GM12872 (cell line): ENCODE results near the gene GALNT1.

Experiments
- TF ChIP-seq, protein P1 (sequence below): IDR thresholded peaks from 3 replicates; pipeline ENCODE4 v1.5.1; 2011; ENCODE audit warnings: low read depth, mild to moderate bottlenecking, low read length, moderate library complexity; ENCODE audit not compliant: insufficient read depth

The GALNT1 gene

DNA sequence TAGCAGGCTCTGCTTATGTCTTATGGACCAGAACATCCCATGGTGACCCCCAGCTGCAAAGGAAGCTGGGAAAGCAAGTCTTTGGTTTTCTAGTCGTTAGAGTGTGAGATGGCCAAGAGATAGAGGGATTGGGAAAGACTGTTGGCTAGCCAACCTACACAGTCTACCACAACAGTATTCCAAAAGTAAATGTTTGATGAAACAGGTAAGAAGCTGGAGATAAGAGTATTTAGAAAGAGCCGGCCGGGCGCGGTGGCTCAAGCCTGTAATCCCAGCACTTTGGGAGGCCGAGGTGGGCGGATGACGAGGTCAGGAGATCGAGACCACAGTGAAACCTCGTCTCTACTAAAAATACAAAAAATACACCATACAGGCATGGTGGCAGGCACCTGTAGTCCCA lies 124.4 kb downstream of the GALNT1 start:
- TF ChIP-seq, protein P1, sequence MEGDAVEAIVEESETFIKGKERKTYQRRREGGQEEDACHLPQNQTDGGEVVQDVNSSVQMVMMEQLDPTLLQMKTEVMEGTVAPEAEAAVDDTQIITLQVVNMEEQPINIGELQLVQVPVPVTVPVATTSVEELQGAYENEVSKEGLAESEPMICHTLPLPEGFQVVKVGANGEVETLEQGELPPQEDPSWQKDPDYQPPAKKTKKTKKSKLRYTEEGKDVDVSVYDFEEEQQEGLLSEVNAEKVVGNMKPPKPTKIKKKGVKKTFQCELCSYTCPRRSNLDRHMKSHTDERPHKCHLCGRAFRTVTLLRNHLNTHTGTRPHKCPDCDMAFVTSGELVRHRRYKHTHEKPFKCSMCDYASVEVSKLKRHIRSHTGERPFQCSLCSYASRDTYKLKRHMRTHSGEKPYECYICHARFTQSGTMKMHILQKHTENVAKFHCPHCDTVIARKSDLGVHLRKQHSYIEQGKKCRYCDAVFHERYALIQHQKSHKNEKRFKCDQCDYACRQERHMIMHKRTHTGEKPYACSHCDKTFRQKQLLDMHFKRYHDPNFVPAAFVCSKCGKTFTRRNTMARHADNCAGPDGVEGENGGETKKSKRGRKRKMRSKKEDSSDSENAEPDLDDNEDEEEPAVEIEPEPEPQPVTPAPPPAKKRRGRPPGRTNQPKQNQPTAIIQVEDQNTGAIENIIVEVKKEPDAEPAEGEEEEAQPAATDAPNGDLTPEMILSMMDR, result no peak

DNA sequence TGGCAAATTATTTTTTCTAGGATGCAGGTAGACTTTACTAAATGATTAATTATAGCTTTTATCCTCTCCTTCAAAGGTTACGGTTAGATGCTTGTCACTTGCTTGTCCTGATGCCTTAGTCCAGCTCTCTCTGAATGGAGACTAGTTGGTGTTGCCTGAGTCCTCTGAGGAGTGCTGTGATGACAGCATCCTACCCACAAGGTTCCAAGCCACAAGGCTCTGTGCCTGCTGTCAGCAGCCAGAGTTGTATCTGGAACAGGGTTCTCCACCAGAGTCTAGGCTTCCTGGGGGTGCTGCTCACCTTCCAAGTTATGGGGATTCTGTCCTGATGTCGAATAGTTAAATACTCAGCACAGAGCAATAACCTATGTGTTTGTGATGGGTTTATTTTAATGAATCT lies 125.7 kb downstream of the GALNT1 start:
- TF ChIP-seq, protein P1, result no peak

DNA sequence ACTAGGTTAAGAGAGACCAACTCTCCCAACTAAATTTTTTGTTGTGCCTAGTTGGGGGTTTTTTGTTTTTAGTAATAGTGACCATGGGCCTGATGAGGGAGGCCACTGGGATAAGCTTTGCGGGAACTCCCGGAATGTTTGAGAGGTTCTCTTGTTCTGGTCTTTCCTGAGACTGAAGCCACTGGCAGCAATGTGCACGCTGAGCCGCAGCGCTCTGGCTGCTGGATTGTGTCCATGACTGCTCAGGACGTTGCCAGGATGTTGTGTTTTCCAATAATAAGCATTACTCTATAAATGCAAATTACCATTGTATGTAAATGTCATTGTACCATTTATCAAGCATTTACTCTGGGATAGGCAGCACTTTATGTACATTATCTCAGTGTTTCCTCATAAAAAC lies 126.1 kb downstream of the GALNT1 start:
- TF ChIP-seq, protein P1, result no peak

DNA sequence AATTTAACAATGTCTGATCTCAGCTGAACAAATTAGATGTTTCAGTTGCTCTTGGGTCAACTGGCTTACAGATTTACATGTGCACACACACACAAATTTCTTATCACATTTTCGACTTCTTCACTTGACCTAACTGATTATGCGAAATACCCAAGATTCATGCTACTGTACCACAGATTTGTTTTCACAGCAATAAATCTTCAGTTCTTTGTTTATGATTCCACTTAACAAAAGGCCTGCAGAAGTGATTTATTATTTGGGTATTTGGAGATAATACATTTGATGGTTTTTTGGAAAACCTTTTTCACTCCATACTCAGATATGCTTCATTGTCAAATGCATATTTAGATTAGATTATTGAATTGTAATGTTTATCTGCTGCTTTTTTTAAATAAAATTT lies 129.0 kb downstream of the GALNT1 start:
- TF ChIP-seq, protein P1, result no peak

DNA sequence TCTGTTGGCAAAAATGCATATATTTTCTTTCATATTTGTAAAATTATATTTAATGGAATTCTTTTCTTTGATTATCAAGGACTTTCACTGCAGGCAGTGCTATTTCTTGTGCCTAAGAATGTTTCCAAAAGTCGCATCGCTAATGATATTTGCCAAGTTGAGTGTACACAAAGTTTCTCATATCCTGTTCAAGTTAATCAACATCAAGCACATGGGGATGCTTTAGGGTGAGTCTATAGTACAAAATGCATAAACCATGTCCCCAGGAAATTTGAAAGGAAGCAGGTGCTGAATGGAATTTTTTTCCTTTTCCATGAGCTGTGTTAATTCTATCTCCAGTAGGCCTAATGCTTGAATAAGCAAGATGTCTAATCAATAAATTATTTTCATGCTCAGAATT lies 129.7 kb downstream of the GALNT1 start:
- TF ChIP-seq, protein P1, result no peak

DNA sequence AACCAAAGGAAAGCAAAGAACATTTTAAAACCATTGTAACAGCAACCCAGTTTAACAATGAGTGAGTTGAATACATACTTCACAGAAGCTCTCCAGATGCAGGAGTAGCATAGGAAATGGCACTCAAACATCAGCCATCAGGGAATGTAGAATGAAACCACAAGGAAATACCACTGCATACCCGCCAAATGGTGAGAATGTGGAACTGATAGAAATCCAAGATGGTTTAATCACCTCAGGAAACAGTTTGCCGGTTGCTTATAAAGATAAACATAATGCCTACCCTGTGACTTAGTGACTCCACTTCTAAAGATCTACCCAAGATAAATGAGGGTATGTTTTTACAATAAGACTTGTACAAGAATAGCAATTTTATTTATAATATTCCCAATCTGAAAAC lies 132.0 kb downstream of the GALNT1 start:
- TF ChIP-seq, protein P1, result no peak

DNA sequence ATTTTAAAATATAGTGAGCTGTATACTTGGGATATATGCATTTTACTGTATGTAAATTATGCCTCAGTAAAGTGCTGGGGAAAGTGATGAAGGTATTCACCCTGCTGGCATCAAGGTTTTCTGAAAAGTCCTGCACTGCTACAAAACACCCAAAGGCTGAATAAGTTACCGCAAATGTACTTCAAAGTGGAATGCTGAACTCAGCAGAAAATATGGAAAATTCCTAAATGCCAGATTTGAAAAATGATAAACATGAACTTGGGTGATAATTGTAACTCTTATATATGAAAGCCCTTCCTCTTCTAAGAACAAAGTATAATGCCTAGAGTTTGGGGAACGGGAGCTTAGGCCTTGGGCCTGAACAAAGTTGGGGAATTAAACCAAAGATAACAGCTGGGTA lies 133.0 kb downstream of the GALNT1 start:
- TF ChIP-seq, protein P1, result no peak

DNA sequence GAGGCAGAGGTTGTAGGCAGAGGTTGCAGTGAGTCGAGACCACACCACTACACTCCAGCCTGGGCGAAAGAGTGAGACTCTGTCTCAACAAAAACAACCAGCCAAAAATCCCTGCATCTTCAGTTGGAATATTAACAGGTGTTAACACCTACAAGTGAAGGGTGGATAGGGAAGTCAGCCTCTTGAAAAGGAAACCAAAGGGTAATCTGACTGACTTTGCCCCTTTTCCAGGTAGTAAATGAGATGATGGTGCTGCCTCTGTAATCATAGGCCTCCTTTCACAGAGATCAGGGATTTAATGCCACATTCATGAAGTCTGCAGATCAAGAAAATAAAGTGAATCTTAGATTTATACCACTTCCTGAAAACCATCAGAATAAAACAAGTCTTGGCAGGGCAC lies 133.6 kb downstream of the GALNT1 start:
- TF ChIP-seq, protein P1, result no peak
